Measurements from ENCODE around the gene TEX54.

Gene TEX54

DNA sequence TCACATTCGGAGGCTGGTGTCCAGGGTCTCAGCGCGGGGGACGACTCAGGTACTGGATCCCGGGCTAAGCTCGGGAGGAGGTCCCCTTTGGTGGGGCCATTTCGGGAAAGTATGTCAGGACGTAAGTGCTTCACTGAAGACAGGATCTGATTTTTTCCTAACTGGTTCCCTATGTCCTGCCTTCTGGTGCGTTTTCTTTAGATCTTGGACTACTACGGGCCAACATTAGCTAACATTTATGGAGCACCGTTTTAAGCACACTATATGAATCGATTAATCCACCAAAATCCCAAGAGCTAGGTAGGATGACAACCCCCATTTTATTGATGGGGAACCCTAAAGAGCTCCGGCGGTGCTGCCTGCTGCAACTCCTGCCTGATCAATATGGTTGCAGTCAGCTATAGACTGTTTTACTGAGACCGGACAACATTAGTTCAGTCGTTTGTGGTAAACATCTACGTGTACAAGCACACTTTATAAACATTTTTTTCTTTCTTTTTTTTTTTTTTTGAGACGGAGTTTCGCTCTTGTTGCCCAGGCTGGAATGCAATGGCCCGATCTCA, 23.8 kb upstream of the TEX54 start:
- Histone ChIP-seq H3K27me3 (no peaks in the 10 kb centered on the region), H3K4me3 (ENCODE audit: low read depth in 1 of 2, low read length in 1 of 2) (peak overlapping the region; percentile 61 to 81), H3K9me3 (no peaks in the 10 kb centered on the region), H3K4me1 (ENCODE audit: control insufficient read depth in 1 of 2, insufficient read depth in 1 of 2, low read depth in 1 of 2, low read length in 1 of 2) (peaks cover 26 to 34% of the 10 kb centered on the region in 2 experiments), H3K27ac (peak overlapping the region; percentile 75), H3K36me3 (peaks cover 5% of the 10 kb centered on the region)
- TF ChIP-seq, protein P1, sequence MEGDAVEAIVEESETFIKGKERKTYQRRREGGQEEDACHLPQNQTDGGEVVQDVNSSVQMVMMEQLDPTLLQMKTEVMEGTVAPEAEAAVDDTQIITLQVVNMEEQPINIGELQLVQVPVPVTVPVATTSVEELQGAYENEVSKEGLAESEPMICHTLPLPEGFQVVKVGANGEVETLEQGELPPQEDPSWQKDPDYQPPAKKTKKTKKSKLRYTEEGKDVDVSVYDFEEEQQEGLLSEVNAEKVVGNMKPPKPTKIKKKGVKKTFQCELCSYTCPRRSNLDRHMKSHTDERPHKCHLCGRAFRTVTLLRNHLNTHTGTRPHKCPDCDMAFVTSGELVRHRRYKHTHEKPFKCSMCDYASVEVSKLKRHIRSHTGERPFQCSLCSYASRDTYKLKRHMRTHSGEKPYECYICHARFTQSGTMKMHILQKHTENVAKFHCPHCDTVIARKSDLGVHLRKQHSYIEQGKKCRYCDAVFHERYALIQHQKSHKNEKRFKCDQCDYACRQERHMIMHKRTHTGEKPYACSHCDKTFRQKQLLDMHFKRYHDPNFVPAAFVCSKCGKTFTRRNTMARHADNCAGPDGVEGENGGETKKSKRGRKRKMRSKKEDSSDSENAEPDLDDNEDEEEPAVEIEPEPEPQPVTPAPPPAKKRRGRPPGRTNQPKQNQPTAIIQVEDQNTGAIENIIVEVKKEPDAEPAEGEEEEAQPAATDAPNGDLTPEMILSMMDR (IDR thresholded peaks at IDR 0.05), result no peak

DNA sequence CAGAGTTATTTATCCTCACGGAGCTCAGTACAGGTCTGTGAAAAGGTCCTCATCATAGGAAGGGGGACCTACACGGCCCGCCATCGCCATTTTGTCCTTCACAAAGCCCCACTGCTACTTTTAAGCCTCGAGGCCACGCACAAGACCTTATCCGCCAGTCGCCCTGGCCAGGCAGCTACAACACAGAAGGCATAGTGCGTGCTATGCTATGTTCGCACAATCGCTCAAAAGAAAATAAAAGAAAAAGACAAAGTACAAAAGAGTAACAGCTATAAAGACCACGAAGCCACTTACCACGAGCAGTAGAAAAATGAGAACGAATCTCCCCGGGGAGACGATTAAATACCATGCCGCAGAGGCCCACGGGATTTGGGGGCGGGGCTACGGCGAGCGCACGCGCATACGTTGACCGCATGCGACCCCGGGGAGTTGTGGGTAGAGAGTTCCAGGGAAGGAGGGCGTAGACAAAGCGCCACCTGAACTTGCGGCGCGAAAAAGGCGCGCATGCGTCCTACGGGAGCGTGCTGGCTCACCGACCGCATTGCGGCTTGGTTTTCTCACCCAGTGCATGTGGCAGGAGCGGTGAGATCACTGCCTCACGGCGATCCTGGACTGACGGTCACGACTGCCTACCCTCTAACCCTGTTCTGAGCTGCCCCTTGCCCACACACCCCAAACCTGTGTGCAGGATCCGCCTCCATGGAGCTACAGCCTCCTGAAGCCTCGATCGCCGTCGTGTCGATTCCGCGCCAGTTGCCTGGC, 23.1 kb upstream of the TEX54 start:
- Histone ChIP-seq H3K9me3 (no peaks in the 10 kb centered on the region), H3K27ac (peak overlapping the region; percentile 75), H3K36me3 (peaks cover 7% of the 10 kb centered on the region), H3K27me3 (no peaks in the 10 kb centered on the region), H3K4me3 (ENCODE audit: low read depth in 1 of 2, low read length in 1 of 2) (peak overlapping the region; percentile 61 to 81), H3K4me1 (ENCODE audit: control insufficient read depth in 1 of 2, insufficient read depth in 1 of 2, low read depth in 1 of 2, low read length in 1 of 2) (peaks cover 26 to 34% of the 10 kb centered on the region in 2 experiments)
- TF ChIP-seq, protein P1 (IDR thresholded peaks at IDR 0.05), result peak; percentile 56

DNA sequence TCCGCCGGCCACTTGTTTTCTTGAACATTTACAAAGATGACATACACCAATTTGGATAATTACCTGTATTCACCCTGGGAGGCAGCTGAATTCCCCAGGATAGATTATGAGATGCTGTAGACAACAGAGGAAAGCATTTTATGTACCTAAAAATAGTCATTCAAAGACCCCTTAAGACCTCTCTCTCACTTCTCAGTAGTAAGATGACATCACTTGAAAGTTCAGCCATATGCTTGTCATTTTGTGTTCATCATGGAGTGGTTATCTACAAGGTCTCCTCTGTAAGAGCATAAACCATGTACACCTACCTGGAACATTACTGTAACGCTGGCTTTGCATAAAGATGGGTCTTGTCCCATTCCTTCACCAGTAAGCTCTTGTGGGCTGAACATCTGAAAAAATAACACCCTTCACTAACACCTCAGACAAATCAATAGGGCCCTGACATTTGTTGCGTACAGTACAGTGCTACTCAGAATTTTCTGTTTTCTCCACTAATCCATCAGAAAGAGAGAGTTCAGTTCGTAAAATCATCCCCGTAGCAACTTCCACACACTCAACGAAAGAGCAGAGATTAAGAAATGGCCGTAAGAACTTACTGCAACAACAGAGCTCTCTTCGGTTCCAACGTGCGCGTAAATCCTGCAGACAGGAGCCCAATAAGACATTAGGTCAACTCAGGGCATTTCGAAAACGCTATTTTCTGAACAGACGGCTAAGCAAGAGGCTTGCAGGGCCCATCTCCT, 22.4 kb upstream of the TEX54 start:
- Histone ChIP-seq H3K27me3 (no peaks in the 10 kb centered on the region), H3K9me3 (no peaks in the 10 kb centered on the region), H3K36me3 (peaks cover 7% of the 10 kb centered on the region), H3K4me1 (ENCODE audit: control insufficient read depth in 1 of 2, insufficient read depth in 1 of 2, low read depth in 1 of 2, low read length in 1 of 2) (peaks cover 26 to 34% of the 10 kb centered on the region in 2 experiments), H3K27ac (peak overlapping the region; percentile 75), H3K4me3 (ENCODE audit: low read depth in 1 of 2, low read length in 1 of 2) (peak overlapping the region; percentile 61 to 81)
- TF ChIP-seq, protein P1 (IDR thresholded peaks at IDR 0.05), result no peak

DNA sequence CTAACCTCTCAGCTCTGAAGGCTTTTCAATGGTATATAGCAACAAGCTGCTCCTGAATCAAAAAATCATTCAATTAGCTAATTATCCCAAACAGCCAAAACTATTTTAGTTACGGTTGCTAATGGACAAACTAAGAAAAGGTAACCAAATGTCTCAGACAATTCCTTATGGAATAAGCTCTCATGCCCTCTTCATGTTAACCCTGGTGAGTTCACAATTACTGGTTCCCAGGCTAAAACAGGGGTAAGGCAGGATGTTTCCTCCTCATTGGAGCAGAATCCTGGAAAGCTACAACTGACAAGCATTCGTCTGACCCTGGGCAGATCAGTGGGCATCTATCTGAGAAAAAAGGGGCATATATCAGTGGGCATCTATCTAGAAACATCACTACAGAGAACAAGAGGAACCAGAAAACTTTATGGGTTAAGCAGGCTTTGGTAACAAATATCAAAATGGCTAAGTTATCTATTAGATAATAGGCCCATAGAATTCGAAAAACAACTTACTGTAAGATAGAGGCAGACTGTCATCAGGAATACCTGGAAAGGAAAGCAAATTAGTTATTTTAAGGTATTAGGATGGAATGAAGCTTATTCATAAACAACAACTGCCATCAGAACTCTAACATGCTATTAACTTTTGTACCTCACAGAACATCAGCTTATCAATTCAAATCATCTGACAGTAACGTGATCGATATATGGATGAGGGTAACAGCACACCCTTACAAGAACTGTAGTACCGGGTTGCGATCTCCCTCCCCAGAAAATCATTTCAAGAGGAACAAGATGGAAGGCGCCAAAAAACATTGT, 21.6 kb upstream of the TEX54 start:
- peaks cover 26 to 34% of the 10 kb centered on the region in 2 experiments for H3K4me1 ChIP-seq (ENCODE audit: control insufficient read depth in 1 of 2, insufficient read depth in 1 of 2, low read depth in 1 of 2, low read length in 1 of 2)

More for the DNA sequence above, 21.6 kb upstream of the TEX54 start:
- H3K27me3 ChIP-seq, result no peaks in the 10 kb centered on the region
- H3K4me3 ChIP-seq (ENCODE audit: low read depth in 1 of 2, low read length in 1 of 2), result peak overlapping the region in 1 of 2 experiments; percentile 61
- peak overlapping the region; percentile 75 for H3K27ac ChIP-seq
- TF ChIP-seq, protein P1 (IDR thresholded peaks at IDR 0.05), result no peak
- no peaks in the 10 kb centered on the region for H3K9me3 ChIP-seq
- peaks cover 7% of the 10 kb centered on the region for H3K36me3 ChIP-seq

Data from neutrophil (primary cell).